OCI-LY3 (cell line): ENCODE results near the gene PRSS36.
A peak's percentile ranks its signal among the peaks of the same experiment; 100 is the strongest.

Experiments
- H2AFZ ChIP-seq: fragments of 200-600, 300-600 bp; shearing (Covaris generic); 2 replicates; pipeline ENCODE4 v1.6.0; 2014; ENCODE audit warnings: antibody characterized with exemption, low read depth, low read length
- H3K27ac ChIP-seq: fragments of 200-600, 300-600 bp; sonication (generic); 2 replicates; pipeline ENCODE4 v1.5.1; 2014; ENCODE audit warnings: mild to moderate bottlenecking, low read length, moderate library complexity, mixed read lengths
- H3K27me3 ChIP-seq: fragments of 200-600, 300-600 bp; sonication (generic); 2 replicates; pipeline ENCODE4 v1.6.1; 2014; ENCODE audit warnings: low read depth, low read length, mixed read lengths
- H3K36me3 ChIP-seq: fragments of 200-600, 300-600 bp; sonication (generic); replicated peaks from 2 replicates; pipeline ENCODE3; 2014; ENCODE audit warnings: low read depth, low read length, mixed read lengths
- H3K4me1 ChIP-seq: fragments of 300-600, 200-600 bp; sonication (generic); 2 replicates; pipeline ENCODE4 v1.6.1; 2014; ENCODE audit warnings: low read length, mixed read lengths
- H3K4me2 ChIP-seq: fragments of 200-600, 300-600 bp; sonication (generic); 2 replicates; pipeline ENCODE4 v1.6.1; 2014; ENCODE audit warnings: low read length, mixed read lengths
- H3K4me3 ChIP-seq: fragments of 300-600, 200-600 bp; sonication (generic); 2 replicates; pipeline ENCODE4 v1.5.1; 2014; ENCODE audit warnings: antibody characterized with exemption, mild to moderate bottlenecking, low read length, moderate library complexity
- H3K79me2 ChIP-seq: fragments of 300-600, 200-600 bp; shearing (Covaris generic); 2 replicates; pipeline ENCODE4 v1.6.1; 2014; ENCODE audit warnings: mild to moderate bottlenecking, low read length, mixed read lengths
- H3K9ac ChIP-seq: fragments of 300-600, 200-600 bp; shearing (Covaris generic); 2 replicates; pipeline ENCODE4 v1.6.0; 2014; ENCODE audit warnings: mild to moderate bottlenecking, low read length, moderate library complexity
- H3K9me3 ChIP-seq: fragments of 200-600, 300-600 bp; shearing (Covaris generic); 2 replicates; pipeline ENCODE4 v1.6.1; 2014; ENCODE audit warnings: low read length, mixed read lengths; ENCODE audit not compliant: insufficient read depth
- H4K20me1 ChIP-seq: fragments of 200-600, 300-600 bp; sonication (generic); 2 replicates; pipeline ENCODE4 v1.6.1; 2016; ENCODE audit warnings: low read length, mixed read lengths; ENCODE audit not compliant: insufficient read depth
- EZH2phosphoT487 ChIP-seq: fragments of 200-600 bp; shearing (Covaris generic); IDR thresholded peaks from 2 replicates; pipeline ENCODE4 v1.6.1; 2018; ENCODE audit warnings: antibody characterized with exemption, mixed run types, low read depth
- TF ChIP-seq, protein P1 (sequence below): fragments of 200-600, 300-600 bp; sonication (generic); IDR thresholded peaks from 2 replicates; pipeline ENCODE4 v1.5.1; 2014; ENCODE audit warnings: antibody characterized with exemption, low read length, low read depth

The PRSS36 gene

DNA sequence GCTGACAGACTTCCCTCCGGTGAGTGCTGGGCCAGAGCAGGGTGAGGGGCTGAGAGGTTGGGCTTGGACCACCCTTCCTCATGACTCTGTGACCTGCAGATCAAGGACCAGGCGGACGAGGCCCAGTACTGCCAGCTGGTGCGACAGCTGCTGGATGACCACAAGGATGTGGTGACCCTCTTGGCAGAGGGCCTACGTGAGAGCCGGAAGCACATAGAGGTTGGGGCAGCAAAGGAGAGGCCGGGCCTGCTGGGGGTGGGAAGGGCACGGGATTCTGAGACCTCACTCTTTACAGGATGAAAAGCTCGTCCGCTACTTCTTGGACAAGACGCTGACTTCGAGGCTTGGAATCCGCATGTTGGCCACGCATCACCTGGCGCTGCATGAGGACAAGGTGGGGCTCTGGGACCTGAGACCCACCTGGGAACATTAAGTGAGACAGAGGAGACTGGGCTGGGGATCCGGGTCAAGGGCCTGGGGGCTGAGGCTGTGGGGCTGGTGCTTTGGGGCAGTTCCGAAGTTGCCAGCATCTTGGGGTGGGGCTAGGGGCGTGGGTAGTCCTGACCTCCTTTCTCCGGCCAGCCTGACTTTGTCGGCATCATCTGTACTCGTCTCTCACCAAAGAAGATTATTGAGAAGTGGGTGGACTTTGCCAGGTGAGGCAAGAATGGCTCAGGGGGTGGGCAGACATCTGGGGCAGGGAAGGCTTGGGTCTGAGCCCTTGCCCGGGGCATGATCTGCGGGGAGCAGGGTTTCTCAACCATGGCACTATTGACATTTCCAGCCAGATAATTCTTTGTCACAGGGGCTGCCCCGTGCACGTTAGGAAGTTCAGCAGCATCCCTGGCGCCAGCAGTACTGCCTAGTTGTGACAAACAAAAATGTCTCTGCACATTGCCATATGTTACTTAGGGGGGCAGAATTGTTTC is 39.5 kb downstream of the PRSS36 start:
- Histone ChIP-seq H2AFZ (no peak overlapping the region), H4K20me1 (no peaks in the 10 kb centered on the region), H3K4me3 (no peak overlapping the region), H3K27me3 (no peaks in the 10 kb centered on the region), H3K79me2 (peaks cover 10% of the 10 kb centered on the region; the same call in 1 of the 2 replicates), H3K4me2 (no peak overlapping the region), H3K36me3 (peaks cover 32% of the 10 kb centered on the region), H3K4me1 (peaks cover 19% of the 10 kb centered on the region), H3K27ac (no peak overlapping the region), H3K9ac (no peak overlapping the region), H3K9me3 (no peaks in the 10 kb centered on the region)
- TF ChIP-seq, protein P1, sequence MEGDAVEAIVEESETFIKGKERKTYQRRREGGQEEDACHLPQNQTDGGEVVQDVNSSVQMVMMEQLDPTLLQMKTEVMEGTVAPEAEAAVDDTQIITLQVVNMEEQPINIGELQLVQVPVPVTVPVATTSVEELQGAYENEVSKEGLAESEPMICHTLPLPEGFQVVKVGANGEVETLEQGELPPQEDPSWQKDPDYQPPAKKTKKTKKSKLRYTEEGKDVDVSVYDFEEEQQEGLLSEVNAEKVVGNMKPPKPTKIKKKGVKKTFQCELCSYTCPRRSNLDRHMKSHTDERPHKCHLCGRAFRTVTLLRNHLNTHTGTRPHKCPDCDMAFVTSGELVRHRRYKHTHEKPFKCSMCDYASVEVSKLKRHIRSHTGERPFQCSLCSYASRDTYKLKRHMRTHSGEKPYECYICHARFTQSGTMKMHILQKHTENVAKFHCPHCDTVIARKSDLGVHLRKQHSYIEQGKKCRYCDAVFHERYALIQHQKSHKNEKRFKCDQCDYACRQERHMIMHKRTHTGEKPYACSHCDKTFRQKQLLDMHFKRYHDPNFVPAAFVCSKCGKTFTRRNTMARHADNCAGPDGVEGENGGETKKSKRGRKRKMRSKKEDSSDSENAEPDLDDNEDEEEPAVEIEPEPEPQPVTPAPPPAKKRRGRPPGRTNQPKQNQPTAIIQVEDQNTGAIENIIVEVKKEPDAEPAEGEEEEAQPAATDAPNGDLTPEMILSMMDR = no peak
- TF ChIP-seq EZH2phosphoT487 = no peak

DNA sequence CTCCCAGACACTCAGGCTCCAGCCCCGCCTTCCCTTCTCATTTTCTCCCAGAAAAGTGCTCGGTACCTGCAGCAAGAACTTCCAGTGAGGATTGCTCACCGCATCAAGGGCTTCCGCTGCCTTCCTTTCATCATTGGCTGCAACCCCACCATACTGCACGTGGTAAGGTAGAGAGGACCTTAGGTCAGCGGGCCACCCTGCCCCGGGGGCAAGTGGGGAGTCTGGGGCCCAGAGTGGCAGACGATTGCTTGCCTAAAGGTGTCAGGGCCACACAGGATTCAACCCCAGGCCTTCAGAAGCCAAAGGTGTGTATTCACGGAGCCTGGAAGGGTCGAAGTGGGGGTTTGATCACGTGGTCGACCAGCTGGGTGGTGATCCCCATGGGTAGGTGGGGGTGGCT is 40.2 kb downstream of the PRSS36 start:
- Histone ChIP-seq H3K9me3 (no peaks in the 10 kb centered on the region), H3K4me2 (no peak overlapping the region), H2AFZ (no peak overlapping the region), H3K36me3 (peaks cover 32% of the 10 kb centered on the region), H4K20me1 (no peaks in the 10 kb centered on the region), H3K4me1 (peaks cover 19% of the 10 kb centered on the region), H3K27ac (no peak overlapping the region), H3K79me2 (peaks cover 10% of the 10 kb centered on the region; the same call in 1 of the 2 replicates), H3K9ac (no peak overlapping the region), H3K4me3 (no peak overlapping the region), H3K27me3 (no peaks in the 10 kb centered on the region)
- TF ChIP-seq, protein P1 = no peak
- TF ChIP-seq EZH2phosphoT487 = no peak

DNA sequence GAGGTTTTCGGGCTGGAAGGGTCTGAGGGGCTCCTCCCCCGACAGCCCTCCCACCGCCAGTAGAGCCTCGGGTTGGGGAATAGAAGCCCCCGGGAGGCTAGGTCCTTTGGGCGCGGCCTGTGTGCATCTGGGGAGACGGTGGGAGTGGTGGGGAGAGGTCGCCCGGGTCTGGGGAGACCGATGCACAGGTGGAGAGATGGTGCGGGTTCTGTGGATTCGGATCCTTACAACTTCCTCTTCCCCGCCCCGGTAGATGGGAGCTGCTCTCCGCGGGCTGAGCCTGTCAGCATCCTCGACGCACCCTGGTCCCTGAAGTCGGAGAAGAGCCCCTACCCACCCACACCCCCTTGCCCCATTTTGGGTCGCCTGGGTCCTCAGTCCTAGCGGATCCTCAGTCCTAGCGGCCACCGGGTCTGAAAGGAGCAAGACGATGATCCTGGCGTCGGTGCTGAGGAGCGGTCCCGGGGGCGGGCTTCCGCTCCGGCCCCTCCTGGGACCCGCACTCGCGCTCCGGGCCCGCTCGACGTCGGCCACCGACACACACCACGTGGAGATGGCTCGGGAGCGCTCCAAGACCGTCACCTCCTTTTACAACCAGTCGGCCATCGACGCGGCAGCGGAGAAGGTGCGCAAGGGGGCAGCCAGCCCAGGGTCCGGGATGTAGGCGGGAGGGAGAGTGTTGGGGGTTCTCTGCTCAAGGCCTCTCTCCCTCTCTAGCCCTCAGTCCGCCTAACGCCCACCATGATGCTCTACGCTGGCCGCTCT is 40.9 kb downstream of the PRSS36 start:
- Histone ChIP-seq H3K4me1 (peaks cover 18% of the 10 kb centered on the region), H3K36me3 (peaks cover 32% of the 10 kb centered on the region), H3K27ac (0 out of 2 replicates have a peak overlapping the region, but pooled peaks have one; percentile 26), H2AFZ (no peak overlapping the region), H3K4me3 (peak overlapping the region; percentile 79), H3K79me2 (peaks cover 10% of the 10 kb centered on the region; the same call in 1 of the 2 replicates), H3K9me3 (no peaks in the 10 kb centered on the region), H3K9ac (peak overlapping the region; percentile 79), H4K20me1 (no peaks in the 10 kb centered on the region), H3K4me2 (peak overlapping the region; percentile 99), H3K27me3 (no peaks in the 10 kb centered on the region)
- TF ChIP-seq, protein P1 = no peak
- no peak for TF ChIP-seq EZH2phosphoT487
